ENCODE results near the gene AADACL4. TPM values are rescaled to one million over a fixed set of nuclear protein-coding genes. Genes with fewer than 3 reads are reported as not detected.

Gene AADACL4
- total RNA-seq, 1 donor from 2014 or later: not detected

DNA sequence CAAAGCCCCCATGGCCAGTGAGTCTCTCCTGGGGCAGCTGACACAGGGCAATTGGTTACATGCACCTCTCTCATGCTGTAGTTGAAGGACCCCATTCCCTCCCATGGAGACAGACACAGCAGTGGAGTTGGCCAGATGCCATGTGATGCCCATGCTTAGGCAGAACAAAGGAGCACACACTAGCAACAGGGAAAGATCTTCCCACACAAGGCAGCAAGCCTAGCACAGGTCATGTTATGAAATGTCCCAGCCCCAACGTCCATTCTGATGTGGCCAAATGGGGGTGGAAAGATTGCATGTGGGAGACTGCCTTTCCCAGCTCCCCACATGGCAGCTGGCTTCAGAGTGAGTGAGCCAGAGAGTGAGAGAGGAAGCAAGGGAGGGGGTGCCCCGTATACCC lies 34.5 kb downstream of the AADACL4 start:
- TF ChIP-seq, protein P1, sequence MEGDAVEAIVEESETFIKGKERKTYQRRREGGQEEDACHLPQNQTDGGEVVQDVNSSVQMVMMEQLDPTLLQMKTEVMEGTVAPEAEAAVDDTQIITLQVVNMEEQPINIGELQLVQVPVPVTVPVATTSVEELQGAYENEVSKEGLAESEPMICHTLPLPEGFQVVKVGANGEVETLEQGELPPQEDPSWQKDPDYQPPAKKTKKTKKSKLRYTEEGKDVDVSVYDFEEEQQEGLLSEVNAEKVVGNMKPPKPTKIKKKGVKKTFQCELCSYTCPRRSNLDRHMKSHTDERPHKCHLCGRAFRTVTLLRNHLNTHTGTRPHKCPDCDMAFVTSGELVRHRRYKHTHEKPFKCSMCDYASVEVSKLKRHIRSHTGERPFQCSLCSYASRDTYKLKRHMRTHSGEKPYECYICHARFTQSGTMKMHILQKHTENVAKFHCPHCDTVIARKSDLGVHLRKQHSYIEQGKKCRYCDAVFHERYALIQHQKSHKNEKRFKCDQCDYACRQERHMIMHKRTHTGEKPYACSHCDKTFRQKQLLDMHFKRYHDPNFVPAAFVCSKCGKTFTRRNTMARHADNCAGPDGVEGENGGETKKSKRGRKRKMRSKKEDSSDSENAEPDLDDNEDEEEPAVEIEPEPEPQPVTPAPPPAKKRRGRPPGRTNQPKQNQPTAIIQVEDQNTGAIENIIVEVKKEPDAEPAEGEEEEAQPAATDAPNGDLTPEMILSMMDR (conservative IDR thresholded peaks at IDR 0.05): no peak
- H3K27me3 Mint-ChIP-seq: peaks cover 13% of the 10 kb centered on the region
- no peak overlapping the region for H3K27ac Mint-ChIP-seq
- H3K4me3 Mint-ChIP-seq: no peak overlapping the region
- H3K4me1 Mint-ChIP-seq (ENCODE audit: unreplicated experiment): no peaks in the 10 kb centered on the region
- H3K36me3 Mint-ChIP-seq: no peaks in the 10 kb centered on the region
- no peaks in the 10 kb centered on the region for H3K9me3 Mint-ChIP-seq
- no peak for DNase-seq (ENCODE audit: extremely low spot score, unreplicated experiment)

- no peaks in the 10 kb centered on the region for H3K36me3 Mint-ChIP-seq
- H3K9me3 Mint-ChIP-seq: no peaks in the 10 kb centered on the region
- H3K4me1 Mint-ChIP-seq (ENCODE audit: unreplicated experiment): no peaks in the 10 kb centered on the region
- no peak for DNase-seq (ENCODE audit: extremely low spot score, unreplicated experiment)
- H3K27ac Mint-ChIP-seq: no peak overlapping the region
- TF ChIP-seq, protein P1 (conservative IDR thresholded peaks at IDR 0.05): no peak
- peaks cover 13% of the 10 kb centered on the region for H3K27me3 Mint-ChIP-seq
- no peak overlapping the region for H3K4me3 Mint-ChIP-seq
These were observed 34.9 kb downstream of the AADACL4 start for GRCh38 chr1:12678820-12679219.

DNA sequence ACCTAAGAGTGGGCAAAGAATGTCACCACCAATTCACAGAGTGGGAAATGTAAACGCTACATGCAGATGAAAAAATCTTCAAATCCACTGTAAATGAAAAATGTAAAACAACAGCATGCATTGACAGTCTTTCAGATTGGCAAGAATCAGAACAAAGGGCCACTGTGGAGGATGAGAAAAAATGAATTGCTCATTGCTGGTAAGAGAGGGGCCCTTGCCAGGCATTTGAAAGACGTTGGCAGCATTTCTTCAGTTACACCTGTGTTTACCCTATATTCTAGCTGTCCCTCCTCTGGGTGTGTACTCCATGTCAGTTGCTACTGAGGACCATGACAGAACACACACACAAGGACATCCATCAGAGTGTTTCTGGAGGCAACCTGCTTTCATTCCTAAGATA lies 46.3 kb downstream of the AADACL4 start:
- TF ChIP-seq, protein P1 (conservative IDR thresholded peaks at IDR 0.05): no peak
- H3K27ac Mint-ChIP-seq: no peak overlapping the region
- no peaks in the 10 kb centered on the region for H3K4me1 Mint-ChIP-seq (ENCODE audit: unreplicated experiment)
- H3K27me3 Mint-ChIP-seq: peaks cover 13% of the 10 kb centered on the region
- no peaks in the 10 kb centered on the region for H3K9me3 Mint-ChIP-seq
- H3K36me3 Mint-ChIP-seq: no peaks in the 10 kb centered on the region
- no peak overlapping the region for H3K4me3 Mint-ChIP-seq
- no peak for DNase-seq (ENCODE audit: extremely low spot score, unreplicated experiment)

- Mint-ChIP-seq H3K4me3 (no peak overlapping the region), H3K9me3 (no peaks in the 10 kb centered on the region), H3K27ac (no peak overlapping the region), H3K4me1 (ENCODE audit: unreplicated experiment) (no peaks in the 10 kb centered on the region), H3K27me3 (peaks cover 3% of the 10 kb centered on the region), H3K36me3 (no peaks in the 10 kb centered on the region)
- DNase-seq (ENCODE audit: extremely low spot score, unreplicated experiment): no peak
- TF ChIP-seq, protein P1 (conservative IDR thresholded peaks at IDR 0.05): no peak
These were observed 49.3 kb downstream of the AADACL4 start for GRCh38 chr1:12692967-12693782.

GRCh38 chr1:12696658-12697057 lies 52.8 kb downstream of the AADACL4 start:
- no peak overlapping the region for H3K4me3 Mint-ChIP-seq
- TF ChIP-seq, protein P1 (conservative IDR thresholded peaks at IDR 0.05): no peak
- no peaks in the 10 kb centered on the region for H3K36me3 Mint-ChIP-seq
- H3K4me1 Mint-ChIP-seq (ENCODE audit: unreplicated experiment): no peaks in the 10 kb centered on the region
- no peak for DNase-seq (ENCODE audit: extremely low spot score, unreplicated experiment)
- peaks cover 9% of the 10 kb centered on the region for H3K27me3 Mint-ChIP-seq
- H3K27ac Mint-ChIP-seq: no peak overlapping the region
- H3K9me3 Mint-ChIP-seq: no peaks in the 10 kb centered on the region

Data from type B pancreatic cell (in vitro differentiated cells).